HG03095 (cell line): ENCODE data around the gene PCDHGB5.
A peak's percentile ranks its signal among the peaks of the same experiment; 100 is the strongest.
"Not testable (repeated sequence)": the region's sequence is repeated elsewhere in the genome, so short reads cannot be mapped to it uniquely, and the experiment has no call there.

Experiments
- ATAC-seq: cut with Tn5 transposase; IDR thresholded peaks from one replicate; pipeline ENCODE4 v1.9.1; 2021; ENCODE audit warnings: moderate library complexity; ENCODE audit not compliant: unreplicated experiment

The PCDHGB5 gene

GRCh38 chr5:141409598-141410306 lies 12.0 kb downstream of the PCDHGB5 start:
- ATAC-seq: no peak

- ATAC-seq: no peak
These were observed 13.8 kb downstream of the PCDHGB5 start for GRCh38 chr5:141411575-141411974.

GRCh38 chr5:141412854-141413539 lies 15.2 kb downstream of the PCDHGB5 start, which contains the start of gene PCDHGA10:
TSS of gene PCDHGA10 (plus strand) at chr5:141412987. CDS start at chr5:141413176, 189 bp downstream.
- peak; percentile 63 for ATAC-seq

- ATAC-seq: no peak
These were observed 15.9 kb downstream of the PCDHGB5 start for GRCh38 chr5:141413540-141414069.

- not testable (repeated sequence) for ATAC-seq
These were observed 17.0 kb downstream of the PCDHGB5 start for GRCh38 chr5:141414548-141415274.

GRCh38 chr5:141415275-141415618 lies 17.5 kb downstream of the PCDHGB5 start:
- ATAC-seq: not testable (repeated sequence)

GRCh38 chr5:141417494-141418172 lies 19.9 kb downstream of the PCDHGB5 start, which contains the start of gene PCDHGB7:
TSS of gene PCDHGB7 (plus strand) at chr5:141417677. CDS start at chr5:141417860, 183 bp downstream.
- peak; percentile 71 for ATAC-seq

GRCh38 chr5:141419074-141419880 lies 21.5 kb downstream of the PCDHGB5 start:
- no peak for ATAC-seq

GRCh38 chr5:141420855-141421488 lies 23.2 kb downstream of the PCDHGB5 start, which contains the start of gene PCDHGA11:
TSS of gene PCDHGA11 (plus strand) at chr5:141421051. CDS start at chr5:141421228, 177 bp downstream.
- ATAC-seq: no peak

- no peak for ATAC-seq
These were observed 23.7 kb downstream of the PCDHGB5 start for GRCh38 chr5:141421489-141421855.

GRCh38 chr5:141422742-141423291 lies 25.1 kb downstream of the PCDHGB5 start:
- no peak for ATAC-seq

- no peak for ATAC-seq
These were observed 30.2 kb downstream of the PCDHGB5 start for GRCh38 chr5:141427783-141428426.

- peak; percentile 85 for ATAC-seq
These were observed 32.8 kb downstream of the PCDHGB5 start, which contains the start of gene PCDHGA12 for GRCh38 chr5:141430332-141431113. TSS of gene PCDHGA12 (plus strand) at chr5:141430507. CDS start at chr5:141430760, 253 bp downstream.

GRCh38 chr5:141431286-141431685 lies 33.5 kb downstream of the PCDHGB5 start:
- no peak for ATAC-seq

GRCh38 chr5:141432308-141432707 lies 34.6 kb downstream of the PCDHGB5 start:
- ATAC-seq: not testable (repeated sequence)

- not testable (repeated sequence) for ATAC-seq
These were observed 35.0 kb downstream of the PCDHGB5 start for GRCh38 chr5:141432726-141433125.

- no peak for ATAC-seq
These were observed 36.3 kb downstream of the PCDHGB5 start for GRCh38 chr5:141434006-141434405.

GRCh38 chr5:141437221-141437620 lies 39.5 kb downstream of the PCDHGB5 start:
- no peak for ATAC-seq
